HL-60 (cell line): Measurements from ENCODE around the gene GNG4.

Source experiments
- GABPA ChIP-seq: IDR thresholded peaks from 2 replicates; pipeline ENCODE4 v1.6.1; 2012; ENCODE audit warnings: low read depth
- POLR2AphosphoS5 ChIP-seq: IDR thresholded peaks from 2 replicates; pipeline ENCODE4 v1.6.1; 2012; ENCODE audit warnings: low read depth
- SPI1 ChIP-seq: IDR thresholded peaks from 2 replicates; pipeline ENCODE4 v1.6.1; 2012; ENCODE audit warnings: low read depth, mild to moderate bottlenecking, borderline replicate concordance
- TF ChIP-seq, protein P1 (sequence below): IDR thresholded peaks from one replicate; pipeline ENCODE4 v1.5.1; 2011; ENCODE audit warnings: low read length, control low read depth, inconsistent platforms; ENCODE audit not compliant: insufficient read depth
- TF ChIP-seq, protein P2 (sequence below): IDR thresholded peaks from 2 replicates; pipeline ENCODE4 v1.6.1; 2012; ENCODE audit warnings: low read depth; ENCODE audit not compliant: insufficient replicate concordance

DNA sequence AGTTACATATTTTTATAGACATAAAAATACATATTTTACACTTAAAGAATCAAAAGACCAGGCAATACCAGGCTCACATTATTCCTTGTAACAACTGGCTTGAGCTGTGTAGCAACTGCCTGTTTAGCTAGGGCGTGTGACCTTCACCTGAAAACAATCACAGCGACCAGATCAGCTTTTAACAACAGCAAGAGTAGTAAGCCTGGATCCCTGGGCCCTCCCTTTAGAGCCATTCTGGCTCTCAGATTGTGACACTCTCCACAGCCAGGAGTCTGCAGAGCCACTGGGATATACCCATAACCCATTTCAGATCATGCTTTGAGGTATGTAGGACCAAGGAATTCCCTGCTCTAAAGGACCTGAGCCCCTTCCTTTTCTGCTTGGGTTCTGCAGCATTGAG lies 29.4 kb upstream of the GNG4 start:
- TF ChIP-seq, protein P1, sequence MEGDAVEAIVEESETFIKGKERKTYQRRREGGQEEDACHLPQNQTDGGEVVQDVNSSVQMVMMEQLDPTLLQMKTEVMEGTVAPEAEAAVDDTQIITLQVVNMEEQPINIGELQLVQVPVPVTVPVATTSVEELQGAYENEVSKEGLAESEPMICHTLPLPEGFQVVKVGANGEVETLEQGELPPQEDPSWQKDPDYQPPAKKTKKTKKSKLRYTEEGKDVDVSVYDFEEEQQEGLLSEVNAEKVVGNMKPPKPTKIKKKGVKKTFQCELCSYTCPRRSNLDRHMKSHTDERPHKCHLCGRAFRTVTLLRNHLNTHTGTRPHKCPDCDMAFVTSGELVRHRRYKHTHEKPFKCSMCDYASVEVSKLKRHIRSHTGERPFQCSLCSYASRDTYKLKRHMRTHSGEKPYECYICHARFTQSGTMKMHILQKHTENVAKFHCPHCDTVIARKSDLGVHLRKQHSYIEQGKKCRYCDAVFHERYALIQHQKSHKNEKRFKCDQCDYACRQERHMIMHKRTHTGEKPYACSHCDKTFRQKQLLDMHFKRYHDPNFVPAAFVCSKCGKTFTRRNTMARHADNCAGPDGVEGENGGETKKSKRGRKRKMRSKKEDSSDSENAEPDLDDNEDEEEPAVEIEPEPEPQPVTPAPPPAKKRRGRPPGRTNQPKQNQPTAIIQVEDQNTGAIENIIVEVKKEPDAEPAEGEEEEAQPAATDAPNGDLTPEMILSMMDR = no peak
- no peak for TF ChIP-seq GABPA
- no peak for TF ChIP-seq POLR2AphosphoS5
- TF ChIP-seq, protein P2, sequence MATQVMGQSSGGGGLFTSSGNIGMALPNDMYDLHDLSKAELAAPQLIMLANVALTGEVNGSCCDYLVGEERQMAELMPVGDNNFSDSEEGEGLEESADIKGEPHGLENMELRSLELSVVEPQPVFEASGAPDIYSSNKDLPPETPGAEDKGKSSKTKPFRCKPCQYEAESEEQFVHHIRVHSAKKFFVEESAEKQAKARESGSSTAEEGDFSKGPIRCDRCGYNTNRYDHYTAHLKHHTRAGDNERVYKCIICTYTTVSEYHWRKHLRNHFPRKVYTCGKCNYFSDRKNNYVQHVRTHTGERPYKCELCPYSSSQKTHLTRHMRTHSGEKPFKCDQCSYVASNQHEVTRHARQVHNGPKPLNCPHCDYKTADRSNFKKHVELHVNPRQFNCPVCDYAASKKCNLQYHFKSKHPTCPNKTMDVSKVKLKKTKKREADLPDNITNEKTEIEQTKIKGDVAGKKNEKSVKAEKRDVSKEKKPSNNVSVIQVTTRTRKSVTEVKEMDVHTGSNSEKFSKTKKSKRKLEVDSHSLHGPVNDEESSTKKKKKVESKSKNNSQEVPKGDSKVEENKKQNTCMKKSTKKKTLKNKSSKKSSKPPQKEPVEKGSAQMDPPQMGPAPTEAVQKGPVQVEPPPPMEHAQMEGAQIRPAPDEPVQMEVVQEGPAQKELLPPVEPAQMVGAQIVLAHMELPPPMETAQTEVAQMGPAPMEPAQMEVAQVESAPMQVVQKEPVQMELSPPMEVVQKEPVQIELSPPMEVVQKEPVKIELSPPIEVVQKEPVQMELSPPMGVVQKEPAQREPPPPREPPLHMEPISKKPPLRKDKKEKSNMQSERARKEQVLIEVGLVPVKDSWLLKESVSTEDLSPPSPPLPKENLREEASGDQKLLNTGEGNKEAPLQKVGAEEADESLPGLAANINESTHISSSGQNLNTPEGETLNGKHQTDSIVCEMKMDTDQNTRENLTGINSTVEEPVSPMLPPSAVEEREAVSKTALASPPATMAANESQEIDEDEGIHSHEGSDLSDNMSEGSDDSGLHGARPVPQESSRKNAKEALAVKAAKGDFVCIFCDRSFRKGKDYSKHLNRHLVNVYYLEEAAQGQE = no peak
- no peak for TF ChIP-seq SPI1
